Activated CD4-positive, CD25-positive, alpha-beta regulatory T cell treated with anti-CD3 and anti-CD28 coated beads, Interleukin-2, amount 50 U/mL, for 16 hours (primary cell): ENCODE measurements around the gene TRPM3.

Experiments used
- DNase-seq: peaks from one replicate; pipeline ENCODE4 v3.0.0-alpha.2; 2020; ENCODE audit warnings: low read depth, low spot score

TRPM3 gene

DNA sequence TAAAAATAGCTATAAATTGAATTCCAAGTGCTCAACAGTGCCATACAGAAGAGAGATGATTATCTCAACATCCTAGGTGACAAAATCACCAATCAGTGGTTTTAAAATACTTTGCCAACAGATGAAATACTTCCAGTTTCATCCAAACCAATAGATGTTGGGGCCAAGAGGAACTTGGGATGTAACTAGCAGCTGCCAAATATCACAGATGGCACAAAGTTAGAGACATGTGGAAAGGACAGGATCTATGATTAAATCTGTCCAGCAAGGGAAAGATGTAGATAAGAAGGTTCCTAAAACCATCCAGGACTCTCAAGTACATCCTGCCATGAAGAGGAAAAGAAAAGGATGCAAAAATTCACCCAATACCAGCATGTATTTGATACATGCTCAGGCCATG, 23.8 kb downstream of the TRPM3 start:
- DNase-seq = no peak

DNA sequence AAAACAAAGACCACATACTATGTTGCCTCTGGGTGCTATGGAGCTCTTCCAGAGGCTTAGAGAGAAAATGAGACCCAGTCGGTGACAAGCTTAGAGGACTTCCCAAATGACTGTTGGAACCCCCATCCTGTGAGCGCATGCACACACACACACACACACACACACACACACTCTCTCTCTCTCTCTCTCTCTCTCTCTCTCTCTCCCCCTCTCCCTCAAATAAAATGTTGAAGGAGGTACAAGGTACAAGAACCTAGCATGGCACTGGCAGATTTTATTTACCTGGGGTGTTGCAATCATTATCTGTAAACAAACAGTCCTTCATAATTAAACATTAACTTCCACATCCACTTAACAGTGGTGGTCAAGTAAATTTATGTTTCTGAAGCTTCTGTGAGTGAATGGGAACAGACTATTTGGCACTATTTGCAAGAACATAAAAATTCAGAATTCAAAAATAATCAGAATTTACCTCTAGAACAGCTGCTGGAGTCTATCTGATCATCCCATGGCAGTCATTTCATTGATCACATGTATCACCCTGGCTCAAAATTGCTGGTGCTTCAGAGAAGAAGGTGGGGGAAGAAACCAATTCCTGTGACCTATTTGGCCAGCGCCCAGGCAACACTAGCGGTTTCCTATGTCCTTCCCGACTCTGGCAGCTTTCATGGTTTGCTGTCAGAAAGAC, 24.9 kb downstream of the TRPM3 start:
- no peak for DNase-seq

DNA sequence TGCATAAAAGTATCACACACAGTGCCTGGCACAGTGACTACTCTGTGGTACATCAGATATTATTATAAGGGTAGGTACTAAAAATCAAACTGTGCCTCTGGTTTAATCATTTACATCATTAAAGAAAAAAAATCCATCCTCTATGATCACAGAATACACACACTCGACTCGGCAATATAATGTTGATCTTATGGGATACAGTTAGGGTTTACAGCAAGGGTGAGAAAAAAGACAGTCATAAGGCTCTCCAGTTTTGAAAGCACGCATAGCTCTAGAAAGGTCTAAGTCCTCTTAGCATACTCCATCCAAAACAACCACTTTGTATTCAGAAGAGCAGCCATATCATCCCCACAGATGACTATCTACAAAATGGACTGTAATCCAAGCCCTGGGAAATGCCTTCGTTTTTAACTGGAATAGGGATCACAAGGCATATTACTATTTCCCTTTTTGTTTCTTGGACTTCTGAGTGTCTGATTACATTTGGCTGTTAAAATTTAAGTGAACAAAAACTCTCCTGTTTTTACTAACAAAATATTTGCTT, 26.6 kb downstream of the TRPM3 start:
- DNase-seq = no peak

DNA sequence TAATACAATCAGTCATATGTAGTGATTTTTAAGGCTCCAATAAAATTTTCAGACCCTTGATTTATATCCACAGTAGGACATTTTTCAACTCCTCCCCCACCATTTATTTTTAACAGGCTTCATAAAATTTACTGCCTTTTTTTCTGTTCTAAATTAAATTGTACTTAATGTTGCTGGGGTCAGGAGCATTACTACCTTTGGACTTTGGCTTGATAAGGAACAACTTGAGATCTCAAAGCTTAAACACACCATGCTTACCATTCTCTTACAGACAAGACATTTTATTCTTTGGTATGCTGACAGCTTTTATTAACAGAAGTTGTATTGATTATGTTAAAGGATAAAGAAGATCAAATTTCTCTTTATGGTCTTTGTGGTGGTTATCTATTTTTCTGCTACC, 30.5 kb downstream of the TRPM3 start:
- DNase-seq = no peak

DNA sequence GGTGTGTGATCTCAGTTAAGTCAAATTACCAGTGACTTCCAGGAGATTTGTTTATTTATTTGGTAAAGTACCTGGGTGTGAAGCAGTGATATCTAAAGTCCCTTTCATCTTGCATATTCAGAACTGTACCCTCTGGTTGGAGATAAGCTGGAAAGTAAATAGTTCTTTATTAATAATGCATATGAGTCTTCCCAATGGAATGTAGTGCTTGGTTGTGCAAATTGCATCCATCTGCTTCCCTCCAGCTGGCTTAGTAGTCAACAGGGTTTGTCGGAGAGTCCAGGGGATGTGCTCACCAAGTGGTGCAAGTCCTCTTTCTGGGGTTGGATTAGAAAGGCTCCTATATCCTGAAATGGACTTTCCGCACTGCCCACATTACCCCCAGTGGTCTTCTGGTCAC, 42.0 kb downstream of the TRPM3 start:
- DNase-seq = no peak

DNA sequence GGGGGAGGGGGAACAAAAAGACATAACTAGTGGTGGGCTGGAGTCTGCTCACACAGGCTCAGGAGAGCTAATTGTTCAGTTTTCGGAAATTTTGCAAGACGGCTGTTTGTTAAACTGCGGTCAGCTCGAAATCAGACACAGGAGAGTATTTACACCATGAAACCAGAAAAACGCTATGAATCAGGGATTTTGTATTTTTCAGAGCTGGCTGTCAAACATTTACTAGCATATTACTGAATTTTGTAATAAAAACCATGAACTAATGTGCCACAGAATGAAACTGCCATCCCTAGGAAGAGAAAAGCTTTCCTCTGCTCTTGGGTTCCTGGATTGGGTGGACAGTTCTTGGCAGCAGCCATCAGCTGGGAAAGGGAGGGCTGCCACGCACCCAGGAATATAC, 45.3 kb downstream of the TRPM3 start:
- DNase-seq = no peak

DNA sequence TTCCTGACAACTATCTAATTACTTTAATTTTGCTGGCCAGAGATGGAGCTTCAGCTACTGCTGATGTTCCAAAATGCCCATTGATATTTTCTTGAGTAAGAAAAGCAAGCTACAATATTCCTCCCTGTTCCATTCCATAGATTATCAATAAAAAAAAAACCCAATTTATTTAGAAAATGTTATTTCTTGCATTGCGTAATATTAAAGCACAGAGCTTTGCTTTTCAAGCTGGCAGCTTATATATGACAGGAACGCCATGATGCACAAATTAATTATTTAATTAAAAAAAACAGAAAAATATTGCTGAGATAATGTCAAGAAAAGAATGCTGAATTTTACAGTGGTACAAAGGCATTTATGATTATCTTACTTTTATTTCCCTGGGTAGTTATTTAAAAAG, 47.9 kb downstream of the TRPM3 start:
- no peak for DNase-seq

DNA sequence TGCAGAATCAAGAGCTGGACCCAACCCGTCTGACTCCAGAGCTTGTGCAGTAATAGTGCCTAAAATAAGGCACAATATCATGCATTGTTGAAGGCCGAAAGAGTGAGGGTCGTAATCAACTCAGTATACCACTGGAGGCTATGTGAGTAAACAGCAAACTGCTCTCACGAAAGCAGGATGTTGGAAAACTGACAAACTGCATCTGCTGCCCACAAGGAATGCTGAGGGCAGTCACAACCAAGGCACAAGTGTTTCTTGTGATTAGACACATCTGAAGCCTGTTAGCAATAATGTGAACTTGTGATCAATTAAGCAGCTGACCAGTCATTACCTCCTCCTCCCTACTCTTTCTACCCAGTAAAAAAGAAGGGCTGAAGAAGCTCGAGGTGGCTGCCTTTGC, 48.8 kb downstream of the TRPM3 start:
- DNase-seq = no peak

DNA sequence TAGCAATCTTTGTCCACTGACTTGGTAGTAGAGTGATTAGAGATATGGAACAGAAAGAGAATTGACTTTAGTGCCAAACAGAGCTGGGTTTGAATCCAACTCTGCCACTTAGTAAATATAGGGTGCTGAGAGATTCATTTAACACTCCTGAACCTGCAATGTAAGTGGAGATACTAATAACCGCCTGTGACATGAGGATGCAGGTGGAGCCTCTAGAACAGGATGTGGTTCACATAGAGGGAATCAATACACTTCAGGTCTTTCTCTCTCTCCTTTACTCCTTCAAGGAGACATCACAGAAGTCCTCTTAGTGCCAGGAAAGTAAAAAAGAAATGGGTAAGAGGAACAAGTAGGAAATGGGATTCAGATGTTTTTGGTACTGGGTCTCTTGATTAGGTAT, 49.8 kb downstream of the TRPM3 start:
- DNase-seq = no peak

DNA sequence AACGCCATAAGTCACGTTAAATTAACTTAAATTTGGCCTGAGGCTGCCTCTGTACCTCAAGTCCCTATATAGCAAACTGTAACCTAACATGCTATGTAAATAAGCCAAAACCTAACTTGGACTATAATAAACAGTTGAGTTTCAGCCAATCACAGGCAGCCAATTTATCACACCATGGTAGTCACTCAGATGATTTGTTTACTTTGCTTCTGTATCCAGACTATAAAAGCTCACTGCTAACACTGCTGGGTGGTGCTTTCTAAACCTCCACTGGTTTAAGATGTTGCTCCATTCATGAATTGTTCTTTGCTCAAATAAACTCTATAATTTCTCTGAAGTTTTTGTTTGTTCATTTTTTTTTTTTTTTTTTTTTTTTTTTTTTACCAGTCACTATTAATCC, 62.8 kb downstream of the TRPM3 start:
- DNase-seq = no peak

DNA sequence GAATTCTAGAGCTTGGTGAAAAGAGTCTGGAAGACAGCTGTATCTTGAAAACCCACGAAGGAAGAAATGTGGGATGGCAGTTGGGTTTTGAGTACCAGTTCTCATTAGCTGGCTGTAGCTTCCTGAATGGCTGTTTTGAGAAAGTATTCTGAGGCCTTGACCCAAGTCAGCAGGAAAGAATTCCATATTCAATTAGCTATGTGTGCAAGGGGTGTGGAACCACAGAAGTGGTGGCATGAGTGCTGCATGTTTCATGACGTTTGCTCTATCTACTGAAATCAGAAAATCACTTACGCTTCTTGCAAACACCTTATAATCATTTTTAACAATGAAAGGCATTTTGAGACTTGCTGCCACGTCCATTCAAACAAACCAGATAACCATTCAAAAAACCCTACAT, 69.1 kb downstream of the TRPM3 start:
- DNase-seq = no peak

DNA sequence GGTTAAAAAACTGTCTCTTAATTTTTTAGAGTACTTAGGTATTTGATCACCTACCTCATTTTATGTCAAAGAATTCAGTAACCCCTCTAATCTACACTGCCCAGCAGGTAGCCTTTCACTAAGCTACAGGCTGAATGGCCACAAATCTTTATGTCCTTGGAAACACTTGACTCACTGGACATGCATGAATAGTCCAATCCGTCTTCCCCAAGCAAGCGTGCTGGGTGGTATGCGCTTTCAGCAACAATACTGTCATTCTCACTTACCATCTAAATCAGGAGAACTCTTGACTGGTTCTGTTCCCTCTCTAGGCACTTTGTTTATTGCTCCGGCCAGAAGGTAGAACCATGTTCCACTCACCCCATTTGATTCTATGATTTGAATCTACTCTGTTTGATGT, 73.1 kb downstream of the TRPM3 start:
- DNase-seq = no peak

DNA sequence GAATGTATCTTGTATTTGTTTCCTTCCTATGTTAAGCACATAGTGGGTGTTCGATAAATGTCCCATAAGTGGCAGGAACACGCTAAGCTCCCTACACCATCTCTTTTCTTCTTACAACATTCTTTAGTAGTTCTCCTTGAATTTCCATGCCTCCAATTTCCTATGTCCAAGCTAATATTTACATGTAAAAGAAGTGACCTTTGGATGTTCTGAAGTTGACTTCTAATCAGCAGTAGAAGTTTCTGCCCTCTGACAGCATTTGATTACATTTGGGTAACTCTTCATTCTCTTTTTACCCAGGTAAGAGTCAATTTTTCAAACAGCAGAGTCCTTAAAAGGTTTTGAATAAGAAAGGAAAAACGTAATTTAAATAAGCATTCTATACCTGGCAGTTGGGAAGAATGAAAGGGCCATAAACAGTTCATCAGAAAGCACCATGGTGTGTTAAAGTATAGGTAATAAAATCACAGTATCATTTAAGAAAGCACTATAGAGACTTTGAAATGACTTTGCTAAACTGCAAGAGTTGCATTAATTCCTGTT, 78.9 kb downstream of the TRPM3 start:
- no peak for DNase-seq

DNA sequence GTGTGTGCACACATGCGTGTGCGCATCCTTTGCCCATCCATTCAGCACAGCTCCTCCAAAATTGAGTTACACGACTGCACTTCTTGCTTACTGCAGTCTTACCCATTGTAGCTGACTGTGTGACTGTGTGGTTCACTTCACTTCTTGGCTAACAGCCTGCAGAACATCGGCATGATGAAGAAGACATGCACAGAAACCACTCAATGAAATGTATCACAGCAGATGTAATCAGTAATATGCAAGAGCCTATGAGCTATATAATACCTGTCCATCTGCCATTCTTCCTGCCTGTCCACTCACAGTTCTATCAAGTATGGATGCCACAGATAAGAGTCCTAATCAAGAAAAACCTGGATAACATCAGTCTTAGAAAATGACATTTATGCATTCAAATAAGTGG, 83.9 kb downstream of the TRPM3 start:
- DNase-seq = no peak

DNA sequence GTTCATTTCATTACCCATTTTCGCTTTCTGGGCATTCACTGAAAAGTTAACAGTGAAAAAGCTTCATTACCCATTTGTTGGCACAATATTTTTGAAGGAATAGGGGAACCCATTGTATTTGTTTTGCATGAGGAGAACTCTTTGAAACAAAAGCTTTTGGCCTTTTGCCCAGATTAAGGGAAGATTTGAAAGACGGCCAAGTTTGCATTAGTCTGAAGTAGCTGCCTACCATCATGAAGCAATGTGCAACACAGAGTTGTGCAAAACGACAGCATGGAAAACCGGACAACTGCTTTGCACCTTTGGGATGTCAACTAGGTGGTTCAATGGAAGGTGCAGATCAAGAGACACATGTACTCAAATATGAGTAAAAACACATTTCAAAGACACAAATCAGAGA, 84.9 kb downstream of the TRPM3 start:
- DNase-seq = no peak

DNA sequence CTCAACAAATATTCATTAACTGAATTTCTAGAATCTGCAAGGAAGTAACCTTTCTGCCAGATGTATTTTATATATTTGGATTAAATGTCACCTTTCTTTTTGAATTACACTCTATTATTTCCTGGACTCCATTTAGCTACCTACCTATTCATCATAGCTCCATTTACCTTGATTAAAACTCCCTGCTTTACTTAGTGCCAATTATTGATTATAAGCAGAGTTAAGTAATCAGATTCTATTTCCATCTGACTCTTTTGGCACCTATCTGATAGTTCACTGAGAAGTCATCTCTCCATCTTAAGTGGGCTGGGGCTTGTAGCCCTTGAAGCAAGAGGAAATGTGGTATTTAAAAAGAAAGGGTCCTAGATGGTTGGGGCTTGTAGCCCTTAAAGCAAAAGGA, 88.6 kb downstream of the TRPM3 start:
- DNase-seq = no peak

DNA sequence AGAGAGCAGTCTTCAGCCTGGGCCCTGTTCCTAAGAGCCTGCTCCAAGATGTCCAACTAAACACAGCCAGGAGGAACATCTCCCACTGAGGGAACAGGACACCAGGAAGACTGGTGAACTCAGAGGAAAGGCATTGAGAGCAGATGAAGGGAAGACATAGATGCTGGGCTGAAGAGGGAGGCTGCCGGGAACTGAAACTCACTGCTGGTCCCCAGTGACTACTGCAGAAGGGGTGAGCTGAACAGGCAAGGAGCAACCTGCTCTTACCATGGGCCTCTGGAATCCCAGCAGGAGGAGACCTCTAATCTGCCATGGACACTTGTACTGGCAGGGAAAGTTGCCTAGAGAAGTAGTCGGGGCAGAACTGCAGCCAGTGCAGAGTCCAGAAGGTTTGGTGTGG, 95.7 kb downstream of the TRPM3 start:
- no peak for DNase-seq

DNA sequence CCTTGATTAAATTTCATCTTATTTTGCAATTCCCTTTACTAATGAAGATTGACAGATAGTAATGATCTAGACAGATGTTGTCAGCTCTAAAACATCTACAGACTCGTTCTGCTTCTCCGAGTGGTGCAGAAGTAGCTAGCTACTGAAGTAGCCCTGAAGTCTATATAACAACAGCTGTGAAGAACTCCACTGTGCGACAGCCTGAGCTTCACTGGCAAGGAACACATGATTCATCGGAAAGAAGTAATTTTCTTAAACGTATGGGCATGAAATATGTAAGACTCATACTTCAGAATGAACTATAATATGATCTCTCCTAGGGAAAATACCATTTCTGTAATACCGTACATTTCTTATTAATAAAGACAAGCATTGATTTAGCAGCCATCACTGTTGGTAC, 96.2 kb downstream of the TRPM3 start:
- no peak for DNase-seq

DNA sequence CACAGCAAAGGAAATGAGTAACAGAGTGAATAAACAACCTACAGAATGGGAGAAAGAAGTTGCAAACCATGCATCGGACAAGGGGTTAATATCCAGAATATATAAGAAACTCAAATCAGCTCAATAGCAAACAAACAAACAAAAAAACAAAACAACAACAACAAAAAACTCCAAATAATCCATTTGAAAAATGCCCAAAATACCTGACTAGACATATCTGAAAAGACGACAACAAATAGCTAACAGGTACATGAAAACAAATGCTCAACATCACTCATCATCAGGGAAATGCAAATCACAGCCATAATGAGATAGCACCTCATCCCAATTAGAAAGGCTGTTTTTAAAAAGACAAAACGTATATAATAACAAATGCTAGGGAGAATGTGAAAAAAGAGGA, 111.2 kb downstream of the TRPM3 start:
- no peak for DNase-seq

DNA sequence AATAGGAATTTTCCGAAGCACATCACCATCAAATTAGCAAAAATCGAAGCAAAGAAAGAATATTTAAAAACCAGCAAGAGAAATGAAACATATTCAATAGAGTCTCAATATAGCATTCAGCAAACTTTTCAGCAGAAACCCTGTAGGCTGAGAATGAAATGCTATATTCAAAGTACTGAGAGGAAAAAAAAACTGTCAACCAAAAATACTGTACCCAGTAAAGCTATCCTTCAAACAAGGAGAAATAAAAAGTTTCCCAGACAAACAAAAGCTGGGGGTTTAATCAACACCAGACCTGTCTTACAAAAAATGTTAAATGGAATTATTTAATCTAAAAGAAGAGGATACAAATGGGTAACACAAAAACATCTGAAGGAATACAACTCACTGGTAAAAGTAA, 116.0 kb downstream of the TRPM3 start:
- DNase-seq = no peak

DNA sequence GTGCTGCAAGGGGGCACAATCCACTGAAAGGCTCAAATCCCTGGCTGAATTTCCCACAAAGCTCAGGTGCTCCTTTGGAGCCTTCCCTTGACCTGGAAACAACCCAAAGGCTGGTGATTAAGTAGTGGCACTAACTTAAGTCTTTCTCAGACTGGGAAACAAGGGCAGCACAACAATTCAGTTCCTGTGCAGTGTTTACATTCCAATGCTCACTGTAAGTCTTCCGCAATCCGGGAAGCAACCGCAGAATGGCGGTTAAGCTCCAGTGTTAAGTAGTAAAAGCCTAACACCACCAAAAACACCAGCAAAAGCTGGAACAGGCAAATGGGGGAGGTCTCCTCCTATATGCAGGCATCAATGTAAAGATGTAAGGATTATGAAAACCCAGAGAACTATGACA, 117.2 kb downstream of the TRPM3 start:
- DNase-seq = no peak

DNA sequence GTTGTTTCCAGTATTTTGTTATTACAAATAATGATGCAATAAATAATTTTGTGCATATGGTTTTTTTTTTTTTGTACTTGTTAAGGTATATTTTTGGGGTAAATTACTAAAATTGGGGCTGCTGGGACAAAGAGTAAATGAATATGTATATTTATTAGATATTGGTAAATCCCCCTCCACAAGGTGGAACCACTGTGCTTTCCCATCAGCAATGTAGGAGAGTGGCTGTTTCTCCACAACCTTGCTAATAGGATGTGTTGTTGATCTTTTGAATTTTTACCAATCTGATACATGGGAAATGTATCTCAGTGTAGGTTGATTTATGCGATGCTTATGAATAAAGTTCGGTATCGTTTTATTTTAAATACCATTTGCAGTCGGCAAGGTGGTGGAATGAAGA, 118.1 kb downstream of the TRPM3 start:
- DNase-seq = no peak

DNA sequence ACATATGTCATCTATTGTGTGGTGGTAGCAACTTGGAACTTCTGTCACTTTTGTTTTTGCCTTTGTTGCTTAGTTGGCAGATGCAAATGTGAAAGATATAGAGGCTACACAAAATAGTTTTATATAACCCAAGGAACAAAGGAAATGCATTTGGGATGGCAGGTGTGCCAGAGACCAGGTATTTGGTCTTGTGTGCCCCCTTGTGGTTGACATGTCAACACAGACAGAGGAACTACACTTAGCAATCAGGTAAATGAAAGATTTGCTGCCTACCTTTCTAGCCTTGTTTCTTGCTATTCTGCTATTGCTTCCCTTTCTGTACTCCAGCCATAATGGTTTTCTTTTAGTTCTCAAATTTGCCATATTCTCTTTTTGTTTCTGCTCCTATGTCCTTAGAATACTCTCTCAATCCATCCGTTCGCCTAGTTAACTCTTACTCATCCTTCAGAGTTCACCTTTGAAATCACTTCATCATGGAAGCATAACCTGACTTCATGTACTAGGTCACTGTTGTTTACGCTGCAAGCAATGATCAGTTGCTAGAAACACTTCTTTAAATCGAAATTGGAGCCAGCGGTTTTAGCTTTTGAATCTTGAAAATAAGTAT, 119.5 kb downstream of the TRPM3 start:
- DNase-seq = no peak
